SK-N-SH (cell line): ENCODE measurements around the gene LAP3.
A peak's percentile ranks its signal among the peaks of the same experiment; 100 is the strongest.

Source experiments
- CTCF ChIP-seq: fragments of 200-600 bp; sonication (generic); IDR thresholded peaks from 2 replicates; pipeline ENCODE4 v1.6.1; 2017; ENCODE audit warnings: antibody characterized with exemption, mild to moderate bottlenecking, moderate library complexity
- FOXJ3 ChIP-seq: sonication (generic); formaldehyde crosslinking; IDR thresholded peaks from 2 replicates; pipeline ENCODE4 v1.5.1; 2020; ENCODE audit warnings: mild to moderate bottlenecking, missing genetic modification reagents
- SIN3A ChIP-seq: IDR thresholded peaks from 2 replicates; pipeline ENCODE4 v1.6.1; 2012; ENCODE audit warnings: low read depth, mild to moderate bottlenecking, low read length, moderate library complexity, borderline replicate concordance

- TF ChIP-seq CTCF (no peak), SIN3A (peak; percentile 95), FOXJ3 (CRISPR knock-in tag) (no peak)
Measured at GRCh38 chr4:17576932-17577664, at the start of gene LAP3.
